HCT116 (cell line): ENCODE results near the gene ADAM30. TPM values are rescaled to one million over a fixed set of nuclear protein-coding genes. Genes with fewer than 3 reads are reported as not detected.

ENCODE experiments used
- ATAC-seq: fragments of 200-7000 bp; cut with Tn5 transposase; 2 replicates; pipeline ENCODE4 v1.9.1; 2020; ENCODE audit warnings: mild to moderate bottlenecking, moderate library complexity
- BruUV-seq: library from RNA; stranded (reverse); fragments of 400-500 nt; replicated peaks from 2 replicates; lab custom pipeline; 2021; lab: Mats Ljungman, UMichigan
- CTCF ChIA-PET: fragments of 300-600 bp; sonication (Branson Sonifier 250); formaldehyde crosslinking; loops from one replicate; lab custom pipeline; 2021; ENCODE audit warnings: antibody characterized with exemption; lab: Charles Lee
- POLR2A ChIA-PET: fragments of 300-600, 350-600 bp; sonication (Branson Sonifier 250); formaldehyde crosslinking; loops from one replicate; lab custom pipeline; 2021; ENCODE audit warnings: antibody characterized with exemption; lab: Charles Lee
- RAD21 ChIA-PET, 2 experiments: fragments of 300-600 bp; sonication (Branson Sonifier 250); formaldehyde crosslinking; loops; one replicate each; lab custom pipeline; 2023; ENCODE audit warnings: low total read pairs in 2 of 2; ENCODE audit not compliant: uncharacterized antibody in 2 of 2, unreplicated experiment in 2 of 2, low non-redundant PET in 1 of 2; lab: Charles Lee
- DNase-seq: peaks from one replicate; pipeline ENCODE4 v3.0.0-alpha.2; 2010; ENCODE audit warnings: low read depth, low spot score
- H2AFZ ChIP-seq: fragments of 200-600 bp; shearing (Covaris generic), sonication (generic); 2 replicates; pipeline ENCODE4 v1.6.1; 2017; ENCODE audit warnings: low read depth, mixed run types, mixed read lengths, antibody characterized with exemption, low read length; ENCODE audit not compliant: poor library complexity, severe bottlenecking
- H3K27ac ChIP-seq: 2 replicates; pipeline ENCODE4 v1.5.1; 2012; ENCODE audit warnings: low read depth, low read length
- H3K27me3 ChIP-seq: fragments of 200-600 bp; sonication (generic); 2 replicates; pipeline ENCODE4 v1.6.1; 2016; ENCODE audit warnings: mixed run types, low read length, mixed read lengths; ENCODE audit not compliant: insufficient read depth
- H3K36me3 ChIP-seq, 2 experiments: fragments of 200-500 bp in 1 of 2; fragments of 200-600 bp in 1 of 2; sonication (Bioruptor generic) in 1 of 2; sonication (generic) in 1 of 2; 2 replicates each; pipeline versions ENCODE4 v1.5.1 to v1.6.1; 2014 to 2016; ENCODE audit warnings: low read length in 2 of 2, inconsistent platforms in 1 of 2, mixed read lengths in 1 of 2, mixed run types in 1 of 2; ENCODE audit not compliant: insufficient read depth in 2 of 2, control insufficient read depth in 1 of 2
- H3K4me1 ChIP-seq, 2 experiments: fragments of 200-600 bp in 1 of 2; sonication (generic) in 1 of 2; 2 replicates each; pipeline versions ENCODE4 v1.5.1 to v1.6.1; 2012 to 2017; ENCODE audit warnings: low read length in 2 of 2, inconsistent platforms in 1 of 2, mild to moderate bottlenecking in 1 of 2, mixed read lengths in 1 of 2, mixed run types in 1 of 2, moderate library complexity in 1 of 2; ENCODE audit not compliant: insufficient read depth in 2 of 2, control insufficient read depth in 1 of 2
- H3K4me2 ChIP-seq: fragments of 200-600 bp; sonication (generic); 2 replicates; pipeline ENCODE4 v1.6.1; 2017; ENCODE audit warnings: mixed run types, low read length, mixed read lengths
- H3K4me3 ChIP-seq, 2 experiments: fragments of 200-600 bp in 1 of 2; sonication (generic) in 1 of 2; replicated peaks in 1 of 2; 2 replicates each; pipeline ENCODE4 v1.5.1; 2011 to 2016; ENCODE audit warnings: low read length in 2 of 2, control low read depth in 1 of 2, low read depth in 1 of 2, mild to moderate bottlenecking in 1 of 2, mixed read lengths in 1 of 2, mixed run types in 1 of 2
- H3K79me2 ChIP-seq: fragments of 200-600 bp; sonication (generic); 2 replicates; pipeline ENCODE4 v1.6.1; 2017; ENCODE audit warnings: mild to moderate bottlenecking, mixed run types, low read length, moderate library complexity, mixed read lengths; ENCODE audit not compliant: insufficient read depth
- H3K9ac ChIP-seq: fragments of 200-600 bp; sonication (generic); 2 replicates; pipeline ENCODE4 v1.6.1; 2016; ENCODE audit warnings: low read length, mixed read lengths
- H3K9me2 ChIP-seq: fragments of 200-600 bp; sonication (generic), shearing (Covaris generic); 2 replicates; pipeline ENCODE4 v1.6.1; 2017; ENCODE audit warnings: mixed run types, mild to moderate bottlenecking, moderate library complexity; ENCODE audit not compliant: insufficient read depth
- H3K9me3 ChIP-seq, 2 experiments: fragments of 200-500 bp in 1 of 2; fragments of 200-600 bp in 1 of 2; sonication (Bioruptor generic) in 1 of 2; sonication (generic) in 1 of 2; 2 replicates each; pipeline ENCODE4 v1.6.1; 2014 to 2017; ENCODE audit warnings: low read length in 2 of 2, mixed read lengths in 2 of 2, inconsistent platforms in 1 of 2, low read depth in 1 of 2, mild to moderate bottlenecking in 1 of 2, mixed run types in 1 of 2, moderate library complexity in 1 of 2; ENCODE audit not compliant: control insufficient read depth in 1 of 2, insufficient read depth in 1 of 2
- H4K20me1 ChIP-seq: fragments of 200-600 bp; sonication (generic), shearing (Covaris generic); 2 replicates; pipeline ENCODE4 v1.6.1; 2017; ENCODE audit warnings: mixed run types, mild to moderate bottlenecking, moderate library complexity; ENCODE audit not compliant: insufficient read depth
- CBX3 ChIP-seq: IDR thresholded peaks from 2 replicates; pipeline ENCODE4 v1.6.1; 2012; ENCODE audit warnings: low read depth
- CEBPB ChIP-seq: IDR thresholded peaks from 2 replicates; pipeline ENCODE4 v1.6.1; 2012; ENCODE audit warnings: low read depth
- EGR1 ChIP-seq: IDR thresholded peaks from 2 replicates; pipeline ENCODE4 v1.6.1; 2012; ENCODE audit warnings: low read depth
- ELF1 ChIP-seq: IDR thresholded peaks from 2 replicates; pipeline ENCODE4 v1.6.1; 2012; ENCODE audit warnings: low read depth, borderline replicate concordance
- EZH2 ChIP-seq: fragments of 200-600 bp; sonication (generic); IDR thresholded peaks from 2 replicates; pipeline ENCODE4 v1.6.1; 2017; ENCODE audit warnings: antibody characterized with exemption, mixed run types
- JUND ChIP-seq: IDR thresholded peaks from 2 replicates; pipeline ENCODE4 v1.6.1; 2012
- POLR2A ChIP-seq: IDR thresholded peaks from 2 replicates; pipeline ENCODE4 v1.7.0; 2011; ENCODE audit warnings: borderline replicate concordance; ENCODE audit not compliant: insufficient read depth, insufficient read length; ENCODE audit errors: extremely low read depth
- POLR2AphosphoS5 ChIP-seq: IDR thresholded peaks from 2 replicates; pipeline ENCODE4 v1.6.1; 2011; ENCODE audit warnings: mild to moderate bottlenecking, low read depth, low read length, moderate library complexity
- RAD21 ChIP-seq: IDR thresholded peaks from 2 replicates; pipeline ENCODE4 v1.6.1; 2012; ENCODE audit warnings: low read depth, mild to moderate bottlenecking
- SIN3A ChIP-seq: IDR thresholded peaks from 2 replicates; pipeline ENCODE4 v1.6.1; 2012; ENCODE audit warnings: low read depth
- SRF ChIP-seq: IDR thresholded peaks from 2 replicates; pipeline ENCODE4 v1.6.1; 2012; ENCODE audit warnings: low read depth
- TCF7L2 ChIP-seq: IDR thresholded peaks from 2 replicates; pipeline ENCODE4 v1.7.0; 2011; ENCODE audit warnings: borderline replicate concordance, inconsistent platforms; ENCODE audit not compliant: insufficient read depth, insufficient read length; ENCODE audit errors: extremely low read depth
- intact Hi-C: fragments of 100-400 bp; cut with micrococcal nuclease; formaldehyde crosslinking; loops from 2 replicates; pipeline ENCODE4 v1.10.0; 2022
- total RNA-seq: library from RNA; stranded (reverse); gene quantifications from one replicate; pipeline ENCODE4 v1.2.1, GENCODE V29; 2021; ENCODE audit not compliant: unreplicated experiment
- TF ChIP-seq, protein P1 (sequence below): IDR thresholded peaks from 2 replicates; pipeline ENCODE4 v1.6.1; 2012; ENCODE audit warnings: low read depth
- TF ChIP-seq, protein P2 (sequence below), 3 experiments: fragments of 200-600 bp in 1 of 3; sonication (generic) in 1 of 3; IDR thresholded peaks in 2 of 3; conservative IDR thresholded peaks in 1 of 3; 2 replicates each; pipeline ENCODE4 v1.5.1; 2012 to 2017; ENCODE audit warnings: low read depth in 2 of 3, low read length in 2 of 3, antibody characterized with exemption in 1 of 3, borderline replicate concordance in 1 of 3, control low read depth in 1 of 3, mild to moderate bottlenecking in 1 of 3, mixed read lengths in 1 of 3, mixed run types in 1 of 3, moderate library complexity in 1 of 3; ENCODE audit not compliant: insufficient read depth in 1 of 3
- TF ChIP-seq, protein P3 (sequence below): IDR thresholded peaks from 2 replicates; pipeline ENCODE4 v1.6.1; 2012

The ADAM30 gene
- total RNA-seq, 1 experiment from 2014 or later = not detected

DNA sequence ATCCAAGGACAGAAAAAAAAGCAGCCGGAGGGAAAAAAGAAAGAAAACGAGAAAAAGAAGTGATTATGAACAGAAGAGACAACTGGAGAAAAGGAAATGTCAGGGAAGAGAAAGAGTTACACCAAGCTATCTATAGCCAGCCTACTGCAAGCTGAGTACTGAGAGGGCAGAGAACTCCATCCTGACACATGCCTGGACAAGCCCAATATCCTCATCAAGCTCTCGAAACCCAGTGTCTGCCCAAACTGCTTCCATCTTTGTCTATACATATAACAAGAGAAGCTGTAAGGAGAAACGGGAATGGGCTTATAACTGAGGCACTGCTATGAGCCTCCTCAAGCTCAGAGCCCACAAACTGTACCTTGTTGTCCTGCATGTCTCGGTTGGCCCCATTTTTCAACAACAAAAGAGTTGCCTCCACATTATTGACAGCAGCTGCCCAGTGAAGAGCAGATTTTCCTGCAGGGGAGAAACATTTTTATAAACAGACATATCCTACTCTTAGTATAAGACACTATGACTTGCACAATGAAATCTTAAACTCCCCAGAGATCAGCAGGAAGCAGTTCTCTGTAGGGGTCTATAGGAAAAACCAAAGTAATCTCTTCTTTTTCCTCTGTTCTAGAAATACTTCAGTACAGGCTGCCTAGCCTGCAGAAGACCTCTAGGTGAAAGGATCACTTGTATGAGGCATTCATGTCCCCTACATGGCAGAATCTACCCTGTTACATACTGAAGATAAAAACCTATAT, 21.2 kb upstream of the ADAM30 start:
- DNase-seq (no peak), ATAC-seq (no peak)
- no peaks in the 10 kb centered on the region for H3K27me3 ChIP-seq
- no peak overlapping the region for H3K9ac ChIP-seq
- no TSS peak for BruUV-seq
- no peaks in the 10 kb centered on the region for H3K79me2 ChIP-seq
- H4K20me1 ChIP-seq = no peaks in the 10 kb centered on the region
- H3K27ac ChIP-seq = no peak overlapping the region
- no peak overlapping the region for H3K4me3 ChIP-seq
- H2AFZ ChIP-seq = no peak overlapping the region
- no peak overlapping the region for H3K4me2 ChIP-seq
- intact Hi-C loops = no loop called here
- no peak for TF ChIP-seq POLR2AphosphoS5
- no peak for TF ChIP-seq CBX3
- no peak for TF ChIP-seq RAD21
- TF ChIP-seq, protein P1, sequence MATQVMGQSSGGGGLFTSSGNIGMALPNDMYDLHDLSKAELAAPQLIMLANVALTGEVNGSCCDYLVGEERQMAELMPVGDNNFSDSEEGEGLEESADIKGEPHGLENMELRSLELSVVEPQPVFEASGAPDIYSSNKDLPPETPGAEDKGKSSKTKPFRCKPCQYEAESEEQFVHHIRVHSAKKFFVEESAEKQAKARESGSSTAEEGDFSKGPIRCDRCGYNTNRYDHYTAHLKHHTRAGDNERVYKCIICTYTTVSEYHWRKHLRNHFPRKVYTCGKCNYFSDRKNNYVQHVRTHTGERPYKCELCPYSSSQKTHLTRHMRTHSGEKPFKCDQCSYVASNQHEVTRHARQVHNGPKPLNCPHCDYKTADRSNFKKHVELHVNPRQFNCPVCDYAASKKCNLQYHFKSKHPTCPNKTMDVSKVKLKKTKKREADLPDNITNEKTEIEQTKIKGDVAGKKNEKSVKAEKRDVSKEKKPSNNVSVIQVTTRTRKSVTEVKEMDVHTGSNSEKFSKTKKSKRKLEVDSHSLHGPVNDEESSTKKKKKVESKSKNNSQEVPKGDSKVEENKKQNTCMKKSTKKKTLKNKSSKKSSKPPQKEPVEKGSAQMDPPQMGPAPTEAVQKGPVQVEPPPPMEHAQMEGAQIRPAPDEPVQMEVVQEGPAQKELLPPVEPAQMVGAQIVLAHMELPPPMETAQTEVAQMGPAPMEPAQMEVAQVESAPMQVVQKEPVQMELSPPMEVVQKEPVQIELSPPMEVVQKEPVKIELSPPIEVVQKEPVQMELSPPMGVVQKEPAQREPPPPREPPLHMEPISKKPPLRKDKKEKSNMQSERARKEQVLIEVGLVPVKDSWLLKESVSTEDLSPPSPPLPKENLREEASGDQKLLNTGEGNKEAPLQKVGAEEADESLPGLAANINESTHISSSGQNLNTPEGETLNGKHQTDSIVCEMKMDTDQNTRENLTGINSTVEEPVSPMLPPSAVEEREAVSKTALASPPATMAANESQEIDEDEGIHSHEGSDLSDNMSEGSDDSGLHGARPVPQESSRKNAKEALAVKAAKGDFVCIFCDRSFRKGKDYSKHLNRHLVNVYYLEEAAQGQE = no peak
- TF ChIP-seq SRF = no peak
- TF ChIP-seq POLR2A = no peak
- TF ChIP-seq, protein P2, sequence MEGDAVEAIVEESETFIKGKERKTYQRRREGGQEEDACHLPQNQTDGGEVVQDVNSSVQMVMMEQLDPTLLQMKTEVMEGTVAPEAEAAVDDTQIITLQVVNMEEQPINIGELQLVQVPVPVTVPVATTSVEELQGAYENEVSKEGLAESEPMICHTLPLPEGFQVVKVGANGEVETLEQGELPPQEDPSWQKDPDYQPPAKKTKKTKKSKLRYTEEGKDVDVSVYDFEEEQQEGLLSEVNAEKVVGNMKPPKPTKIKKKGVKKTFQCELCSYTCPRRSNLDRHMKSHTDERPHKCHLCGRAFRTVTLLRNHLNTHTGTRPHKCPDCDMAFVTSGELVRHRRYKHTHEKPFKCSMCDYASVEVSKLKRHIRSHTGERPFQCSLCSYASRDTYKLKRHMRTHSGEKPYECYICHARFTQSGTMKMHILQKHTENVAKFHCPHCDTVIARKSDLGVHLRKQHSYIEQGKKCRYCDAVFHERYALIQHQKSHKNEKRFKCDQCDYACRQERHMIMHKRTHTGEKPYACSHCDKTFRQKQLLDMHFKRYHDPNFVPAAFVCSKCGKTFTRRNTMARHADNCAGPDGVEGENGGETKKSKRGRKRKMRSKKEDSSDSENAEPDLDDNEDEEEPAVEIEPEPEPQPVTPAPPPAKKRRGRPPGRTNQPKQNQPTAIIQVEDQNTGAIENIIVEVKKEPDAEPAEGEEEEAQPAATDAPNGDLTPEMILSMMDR (IDR thresholded peaks at IDR 0.05 in 2 of 3, conservative IDR thresholded peaks at IDR 0.05 in 1 of 3; ENCODE audit: borderline replicate concordance in 1 of 3, insufficient read depth in 1 of 3, low read depth in 2 of 3, low read length in 2 of 3) = no peak
- TF ChIP-seq EZH2 = no peak
- TF ChIP-seq SIN3A = no peak
- TF ChIP-seq, protein P3, sequence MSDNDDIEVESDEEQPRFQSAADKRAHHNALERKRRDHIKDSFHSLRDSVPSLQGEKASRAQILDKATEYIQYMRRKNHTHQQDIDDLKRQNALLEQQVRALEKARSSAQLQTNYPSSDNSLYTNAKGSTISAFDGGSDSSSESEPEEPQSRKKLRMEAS = no peak
- TF ChIP-seq EGR1 = no peak
- no peak for TF ChIP-seq JUND
- TF ChIP-seq ELF1 = no peak
- no peak for TF ChIP-seq CEBPB
- no peak for TF ChIP-seq TCF7L2
- no peaks in the 10 kb centered on the region for H3K9me3 ChIP-seq
- RAD21 ChIA-PET = no interaction called here
- H3K9me2 ChIP-seq = no peaks in the 10 kb centered on the region
- H3K36me3 ChIP-seq = peaks cover 29 to 40% of the 10 kb centered on the region in 2 experiments
- CTCF ChIA-PET = no interaction called here
- POLR2A ChIA-PET = no interaction called here
- no peaks in the 10 kb centered on the region for H3K4me1 ChIP-seq
